IgD-negative memory B cell (primary cell): ENCODE results near the gene UNC5B. TPM values are rescaled to one million over a fixed set of nuclear protein-coding genes. Genes with fewer than 3 reads are reported as not detected.

Experiments
- H3K27ac Mint-ChIP-seq, 3 donors: one replicate each; pipeline ENCODE4 v1.8.0; 2020 to 2022; ENCODE audit warnings: mild to moderate bottlenecking in 3 of 3, mixed read lengths in 3 of 3, moderate library complexity in 1 of 3
- H3K27me3 Mint-ChIP-seq: one replicate; pipeline ENCODE4 v1.8.0; 2021; ENCODE audit warnings: mixed read lengths
- H3K36me3 Mint-ChIP-seq: one replicate; pipeline ENCODE4 v1.8.0; 2020; ENCODE audit warnings: mild to moderate bottlenecking, mixed read lengths
- H3K4me1 Mint-ChIP-seq, 3 donors: one replicate each; pipeline ENCODE4 v1.8.0; 2020 to 2022; ENCODE audit warnings: mixed read lengths in 3 of 3, mild to moderate bottlenecking in 1 of 3
- H3K4me3 Mint-ChIP-seq, 4 donors: one replicate each; pipeline ENCODE4 v1.8.0; 2020 to 2022; ENCODE audit warnings: mild to moderate bottlenecking in 4 of 4, mixed read lengths in 4 of 4, moderate library complexity in 3 of 4
- H3K9me3 Mint-ChIP-seq, 3 donors: one replicate each; pipeline ENCODE4 v1.8.0; 2020 to 2021; ENCODE audit warnings: mixed read lengths in 3 of 3, mild to moderate bottlenecking in 1 of 3
- polyA plus RNA-seq: library from polyadenylated mRNA; unstranded; fragments of 300-500 nt; fragmentation: Illumina TruSeq; gene quantifications from one replicate; pipeline ENCODE4 v1.2.3, GENCODE V29; 2021

Gene UNC5B
- polyA plus RNA-seq, 1 donor from 2014 or later: not detected

- Mint-ChIP-seq H3K4me1 (peaks cover 0 to 2% (median 0%) of the 10 kb centered on the region in 3 donors), H3K27ac (no peak overlapping the region), H3K36me3 (no peaks in the 10 kb centered on the region), H3K9me3 (no peaks in the 10 kb centered on the region), H3K4me3 (no peak overlapping the region), H3K27me3 (no peaks in the 10 kb centered on the region)
Measured at GRCh38 chr10:71278691-71279588, 66.6 kb downstream of the UNC5B start.

GRCh38 chr10:71279590-71280170 is 67.3 kb downstream of the UNC5B start:
- H3K27ac Mint-ChIP-seq: no peak overlapping the region
- H3K27me3 Mint-ChIP-seq: no peaks in the 10 kb centered on the region
- H3K4me3 Mint-ChIP-seq: no peak overlapping the region
- peaks cover 0 to 2% (median 0%) of the 10 kb centered on the region in 3 donors for H3K4me1 Mint-ChIP-seq
- H3K9me3 Mint-ChIP-seq: no peaks in the 10 kb centered on the region
- H3K36me3 Mint-ChIP-seq: no peaks in the 10 kb centered on the region

- Mint-ChIP-seq H3K36me3 (no peaks in the 10 kb centered on the region), H3K4me1 (no peaks in the 10 kb centered on the region), H3K27me3 (no peaks in the 10 kb centered on the region)
Measured at GRCh38 chr10:71280216-71280615, 67.8 kb downstream of the UNC5B start.

GRCh38 chr10:71280825-71281224 is 68.5 kb downstream of the UNC5B start:
- no peak overlapping the region for H3K4me3 Mint-ChIP-seq
- no peak overlapping the region for H3K27ac Mint-ChIP-seq
- no peaks in the 10 kb centered on the region for H3K9me3 Mint-ChIP-seq
- H3K36me3 Mint-ChIP-seq: peaks cover 1% of the 10 kb centered on the region
- no peaks in the 10 kb centered on the region for H3K27me3 Mint-ChIP-seq
- no peaks in the 10 kb centered on the region for H3K4me1 Mint-ChIP-seq

More at GRCh38 chr10:71280216-71280615, 67.8 kb downstream of the UNC5B start:
- H3K4me3 Mint-ChIP-seq: no peak overlapping the region
- H3K9me3 Mint-ChIP-seq: no peaks in the 10 kb centered on the region
- no peak overlapping the region for H3K27ac Mint-ChIP-seq

- no peaks in the 10 kb centered on the region for H3K27me3 Mint-ChIP-seq
- no peaks in the 10 kb centered on the region for H3K4me1 Mint-ChIP-seq
- no peaks in the 10 kb centered on the region for H3K9me3 Mint-ChIP-seq
- no peak overlapping the region for H3K27ac Mint-ChIP-seq
- peaks cover 1% of the 10 kb centered on the region for H3K36me3 Mint-ChIP-seq
- no peak overlapping the region for H3K4me3 Mint-ChIP-seq
Measured at GRCh38 chr10:71281646-71282322, 69.4 kb downstream of the UNC5B start.

- Mint-ChIP-seq H3K4me3 (no peak overlapping the region), H3K9me3 (no peaks in the 10 kb centered on the region), H3K27me3 (no peaks in the 10 kb centered on the region), H3K4me1 (no peaks in the 10 kb centered on the region), H3K36me3 (peaks cover 1% of the 10 kb centered on the region), H3K27ac (no peak overlapping the region)
Measured at GRCh38 chr10:71282323-71282680, 69.9 kb downstream of the UNC5B start.

- Mint-ChIP-seq H3K9me3 (no peaks in the 10 kb centered on the region), H3K4me1 (no peaks in the 10 kb centered on the region), H3K27me3 (no peaks in the 10 kb centered on the region), H3K4me3 (no peak overlapping the region), H3K27ac (no peak overlapping the region), H3K36me3 (peaks cover 1% of the 10 kb centered on the region)
Measured at GRCh38 chr10:71283410-71283809, 71.0 kb downstream of the UNC5B start.

- peaks cover 1% of the 10 kb centered on the region for H3K36me3 Mint-ChIP-seq
- no peaks in the 10 kb centered on the region for H3K4me1 Mint-ChIP-seq
- H3K4me3 Mint-ChIP-seq: no peak overlapping the region
- H3K27me3 Mint-ChIP-seq: no peaks in the 10 kb centered on the region
- no peak overlapping the region for H3K27ac Mint-ChIP-seq
- no peaks in the 10 kb centered on the region for H3K9me3 Mint-ChIP-seq
Measured at GRCh38 chr10:71283876-71284275, 71.5 kb downstream of the UNC5B start.

- Mint-ChIP-seq H3K27me3 (no peaks in the 10 kb centered on the region), H3K27ac (no peak overlapping the region), H3K36me3 (peaks cover 1% of the 10 kb centered on the region), H3K4me1 (peaks cover 0 to 2% (median 0%) of the 10 kb centered on the region in 3 donors), H3K4me3 (no peak overlapping the region), H3K9me3 (no peaks in the 10 kb centered on the region)
Measured at GRCh38 chr10:71284544-71285179, 72.3 kb downstream of the UNC5B start.

- Mint-ChIP-seq H3K4me1 (peaks cover 0 to 2% (median 0%) of the 10 kb centered on the region in 3 donors), H3K9me3 (no peaks in the 10 kb centered on the region)
Measured at GRCh38 chr10:71285180-71285545, 72.8 kb downstream of the UNC5B start.

GRCh38 chr10:71285986-71286385 is 73.6 kb downstream of the UNC5B start:
- Mint-ChIP-seq H3K27me3 (no peaks in the 10 kb centered on the region), H3K36me3 (peaks cover 1% of the 10 kb centered on the region), H3K4me3 (no peak overlapping the region)

More at GRCh38 chr10:71285180-71285545, 72.8 kb downstream of the UNC5B start:
- Mint-ChIP-seq H3K27me3 (no peaks in the 10 kb centered on the region), H3K36me3 (peaks cover 1% of the 10 kb centered on the region), H3K4me3 (no peak overlapping the region), H3K27ac (no peak overlapping the region)

GRCh38 chr10:71286521-71287294 is 74.3 kb downstream of the UNC5B start:
- H3K4me3 Mint-ChIP-seq: no peak overlapping the region

More at GRCh38 chr10:71285986-71286385, 73.6 kb downstream of the UNC5B start:
- H3K9me3 Mint-ChIP-seq: no peaks in the 10 kb centered on the region
- H3K4me1 Mint-ChIP-seq: peaks cover 0 to 2% (median 0%) of the 10 kb centered on the region in 3 donors
- H3K27ac Mint-ChIP-seq: no peak overlapping the region

GRCh38 chr10:71287456-71287855 is 75.1 kb downstream of the UNC5B start:
- H3K4me3 Mint-ChIP-seq: no peak overlapping the region
- no peaks in the 10 kb centered on the region for H3K27me3 Mint-ChIP-seq
- H3K36me3 Mint-ChIP-seq: peaks cover 1% of the 10 kb centered on the region
- no peaks in the 10 kb centered on the region for H3K9me3 Mint-ChIP-seq
- no peak overlapping the region for H3K27ac Mint-ChIP-seq
- H3K4me1 Mint-ChIP-seq: peaks cover 0 to 2% (median 0%) of the 10 kb centered on the region in 3 donors

More at GRCh38 chr10:71286521-71287294, 74.3 kb downstream of the UNC5B start:
- Mint-ChIP-seq H3K4me1 (peaks cover 0 to 2% (median 0%) of the 10 kb centered on the region in 3 donors), H3K9me3 (no peaks in the 10 kb centered on the region), H3K27ac (no peak overlapping the region), H3K27me3 (no peaks in the 10 kb centered on the region), H3K36me3 (peaks cover 1% of the 10 kb centered on the region)

GRCh38 chr10:71288461-71288860 is 76.1 kb downstream of the UNC5B start:
- H3K27ac Mint-ChIP-seq: no peak overlapping the region
- H3K36me3 Mint-ChIP-seq: peaks cover 1% of the 10 kb centered on the region
- peaks cover 0 to 2% (median 0%) of the 10 kb centered on the region in 3 donors for H3K4me1 Mint-ChIP-seq
- no peaks in the 10 kb centered on the region for H3K27me3 Mint-ChIP-seq
- H3K9me3 Mint-ChIP-seq: no peaks in the 10 kb centered on the region
- H3K4me3 Mint-ChIP-seq: no peak overlapping the region
